K562 (cell line): Measurements from ENCODE around the gene MED15. TPM values are rescaled to one million over a fixed set of nuclear protein-coding genes. Genes with fewer than 3 reads are reported as not detected.
A peak's percentile ranks its signal among the peaks of the same experiment; 100 is the strongest.

Source experiments
- BDP1 ChIP-seq: IDR thresholded peaks from 3 replicates; pipeline ENCODE4 v1.6.1; 2011; ENCODE audit not compliant: insufficient read length, insufficient read depth
- CBX1 ChIP-seq: sonication (generic); IDR thresholded peaks from 2 replicates; pipeline ENCODE4 v1.6.1; 2016; ENCODE audit warnings: antibody characterized with exemption, low read depth, mild to moderate bottlenecking
- CTBP1 ChIP-seq: fragments of 450-650 bp; IDR thresholded peaks from 2 replicates; pipeline ENCODE4 v1.6.1; 2016; ENCODE audit warnings: borderline replicate concordance
- EWSR1 ChIP-seq: fragments of 450-650 bp; IDR thresholded peaks from 2 replicates; pipeline ENCODE4 v1.6.1; 2018; ENCODE audit warnings: borderline replicate concordance, mild to moderate bottlenecking, low read depth, moderate library complexity; ENCODE audit not compliant: partially characterized antibody
- FOXJ2 ChIP-seq: fragments of 200-800 bp; sonication (Bioruptor generic); IDR thresholded peaks from 2 replicates; pipeline ENCODE4 v1.6.1; 2016; ENCODE audit warnings: missing genetic modification characterization, missing compliant biosample characterization
- HMGN3 ChIP-seq: IDR thresholded peaks from 2 replicates; pipeline ENCODE4 v1.6.1; 2011; ENCODE audit warnings: borderline replicate concordance, low read depth, mild to moderate bottlenecking, mixed read lengths, low read length; ENCODE audit not compliant: insufficient read length; ENCODE audit errors: extremely low read depth
- HNRNPL ChIP-seq: fragments of 200-400 bp; formaldehyde crosslinking; IDR thresholded peaks from 2 replicates; pipeline ENCODE4 v1.6.1; 2017; ENCODE audit warnings: low read depth, mild to moderate bottlenecking, low read length
- KHSRP ChIP-seq: fragments of 450-650 bp; IDR thresholded peaks from 2 replicates; pipeline ENCODE4 v1.6.1; 2017
- NR3C1 ChIP-seq: sonication (generic); formaldehyde crosslinking; IDR thresholded peaks from 2 replicates; pipeline ENCODE4 v1.8.1; 2022; ENCODE audit warnings: missing genetic modification reagents
- OTX1 ChIP-seq: fragments of 450-650 bp; formaldehyde crosslinking; IDR thresholded peaks from 2 replicates; pipeline ENCODE4 v1.4.0; 2022; ENCODE audit warnings: mild to moderate bottlenecking
- POLR2G ChIP-seq: fragments of 200-400 bp; formaldehyde crosslinking; IDR thresholded peaks from 2 replicates; pipeline ENCODE4 v1.6.1; 2017; ENCODE audit warnings: low read depth, mild to moderate bottlenecking, antibody characterized with exemption, low read length, moderate library complexity
- PPARD ChIP-seq: fragments of 250-450 bp; sonication (Bioruptor Pico); IDR thresholded peaks from 2 replicates; pipeline ENCODE4 v1.8.0; 2022; ENCODE audit warnings: inconsistent platforms, mild to moderate bottlenecking, moderate library complexity
- SIN3A ChIP-seq, 2 experiments: fragments of 150-350 bp in 1 of 2; IDR thresholded peaks; 2 replicates each; pipeline ENCODE4 v1.6.1; 2011 to 2016; ENCODE audit warnings: borderline replicate concordance in 2 of 2, low read depth in 2 of 2, low read length in 2 of 2, mild to moderate bottlenecking in 2 of 2, moderate library complexity in 2 of 2; ENCODE audit not compliant: control insufficient read depth in 1 of 2
- SIX5 ChIP-seq, 2 experiments: IDR thresholded peaks; 2 replicates each; pipeline ENCODE4 v1.6.1; 2011; ENCODE audit warnings: low read length in 2 of 2, borderline replicate concordance in 1 of 2, low read depth in 1 of 2, mild to moderate bottlenecking in 1 of 2, moderate library complexity in 1 of 2; ENCODE audit not compliant: insufficient read depth in 1 of 2
- SOX6 ChIP-seq: fragments of 450-650 bp; IDR thresholded peaks from 2 replicates; pipeline ENCODE4 v1.6.1; 2014; ENCODE audit warnings: mild to moderate bottlenecking
- SRF ChIP-seq, 2 experiments: fragments of 250-450, 450-650 bp in 1 of 2; sonication (Bioruptor Pico) in 1 of 2; sonication (generic) in 1 of 2; formaldehyde crosslinking; IDR thresholded peaks; 2 replicates each; pipeline versions ENCODE4 v1.5.0 to v1.5.1; 2020 to 2022; ENCODE audit warnings: mild to moderate bottlenecking in 1 of 2, missing genetic modification reagents in 1 of 2
- TBL1XR1 ChIP-seq, 2 experiments: IDR thresholded peaks; 2 replicates each; pipeline ENCODE4 v1.6.1; 2012; ENCODE audit warnings: improper control_type of control experiment in 2 of 2, low read length in 2 of 2, mild to moderate bottlenecking in 1 of 2
- U2AF2 ChIP-seq: fragments of 200-400 bp; formaldehyde crosslinking; optimal IDR thresholded peaks from 2 replicates; pipeline ENCODE3; 2017; ENCODE audit warnings: low read depth, mild to moderate bottlenecking, low read length
- XRCC3 ChIP-seq: fragments of 450-650 bp; IDR thresholded peaks from 2 replicates; pipeline ENCODE4 v1.6.1; 2017; ENCODE audit warnings: mild to moderate bottlenecking, moderate library complexity
- ZNF165 ChIP-seq: fragments of 250-450 bp; sonication (Bioruptor Pico); IDR thresholded peaks from 2 replicates; pipeline ENCODE4 v1.4.0; 2020; ENCODE audit warnings: borderline replicate concordance
- ZNF384 ChIP-seq: IDR thresholded peaks from 2 replicates; pipeline ENCODE4 v1.6.1; 2012; ENCODE audit warnings: low read depth, low read length, improper control_type of control experiment
- polyA plus RNA-seq, 8 experiments: library from polyadenylated mRNA; depleted of rRNA in 4 of 8; stranded (reverse) in 5 of 8; unstranded in 3 of 8; fragments of >200 nt; fragmentation: Nextera tagmentation in 2 of 8; fragmentation: Illumina TruSeq in 1 of 8; extraction: Ambion mirVana in 2 of 8; extraction: Trizol in 1 of 8; gene quantifications; 2 replicates each; pipeline versions ENCODE4 v1.2.1 to v1.2.3, GENCODE V29; 2011 to 2014; ENCODE audit warnings: inconsistent platforms in 1 of 8, missing spikeins in 1 of 8
- total RNA-seq, 7 experiments: library from RNA; depleted of rRNA in 6 of 7; stranded (reverse); fragments of >200 nt in 6 of 7; fragmentation: Illumina TruSeq in 2 of 7; extraction: Trizol in 2 of 7; gene quantifications; 2 replicates each; pipeline versions ENCODE4 v1.2.1 to v1.2.3, GENCODE V29; 2011 to 2021; ENCODE audit warnings: low replicate concordance in 1 of 7
- TF ChIP-seq, protein P1 (sequence below): sonication (generic); formaldehyde crosslinking; IDR thresholded peaks from 2 replicates; pipeline ENCODE4 v1.8.0; 2022; ENCODE audit warnings: mild to moderate bottlenecking, missing genetic modification reagents
- TF ChIP-seq, protein P2 (sequence below): fragments of 250-450 bp; sonication (Bioruptor Pico); IDR thresholded peaks from 2 replicates; pipeline ENCODE4 v1.8.0; 2022; ENCODE audit warnings: inconsistent platforms, mild to moderate bottlenecking, moderate library complexity, borderline replicate concordance
- TF ChIP-seq, protein P3 (sequence below), 3 experiments: IDR thresholded peaks in 2 of 3; conservative IDR thresholded peaks in 1 of 3; 2 replicates each; pipeline ENCODE4 v1.5.1; 2011 to 2012; ENCODE audit warnings: low read length in 3 of 3, mild to moderate bottlenecking in 3 of 3, control low read depth in 2 of 3, improper control_type of control experiment in 1 of 3, inconsistent platforms in 1 of 3, low read depth in 1 of 3, mixed read lengths in 1 of 3, moderate library complexity in 1 of 3; ENCODE audit not compliant: insufficient read depth in 2 of 3

MED15 gene
- total and polyA plus RNA-seq, 9 of the 15 experiments (the other 6 are each of a cell fraction or from before 2014, with no cell fraction given), result 4.0 to 271 (median 60.1) TPM

DNA sequence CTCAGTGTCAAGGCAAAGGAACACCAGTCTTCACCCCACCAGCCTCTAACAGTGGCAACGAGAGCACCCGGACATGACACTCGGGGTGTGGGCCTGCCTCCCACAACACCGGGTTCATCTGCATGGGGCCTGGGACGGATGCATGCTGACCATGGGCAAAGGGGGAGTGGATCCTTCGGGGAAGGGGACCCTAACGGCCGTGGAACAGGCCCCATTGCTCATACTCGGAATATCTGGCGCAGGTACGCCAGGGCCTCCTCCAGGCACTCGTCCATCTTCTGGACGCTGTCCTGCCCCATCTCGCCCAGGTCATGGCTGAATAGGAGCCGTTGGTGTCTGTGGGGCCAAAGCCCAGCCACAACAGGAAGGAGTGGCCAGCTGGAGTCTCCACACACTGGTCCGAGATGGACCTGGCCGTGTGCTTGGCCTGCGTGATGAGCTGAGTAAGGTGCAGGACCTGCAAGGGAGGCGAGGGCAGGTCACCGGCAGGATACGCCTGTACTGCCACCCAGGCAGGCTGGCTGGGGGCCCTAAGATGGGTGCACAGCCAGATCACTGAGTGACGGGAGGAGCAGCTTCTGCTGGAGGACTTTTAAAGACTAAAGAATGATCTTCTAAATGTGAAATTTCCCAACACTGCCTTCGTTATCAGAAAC lies 96.8 kb downstream of the MED15 start (continued):
- TF ChIP-seq U2AF2, result no peak
- TF ChIP-seq CTBP1, result no peak
- TF ChIP-seq SOX6, result no peak
- TF ChIP-seq TBL1XR1 (IDR thresholded peaks at IDR 0.05; ENCODE audit: low read length in 2 of 2), result 0 out of 4 replicates have a peak, but pooled peaks of 1 of the 2 experiments have one; percentile 40
- TF ChIP-seq SRF (CRISPR knock-in tag; IDR thresholded peaks at IDR 0.05), result 0 out of 4 replicates have a peak, but pooled peaks of 1 of the 2 experiments have one; percentile 18
- no peak for TF ChIP-seq CBX1
- TF ChIP-seq XRCC3, result no peak
- peak; percentile 38; the same call in 1 of the 2 replicates for TF ChIP-seq POLR2G
- no peak for TF ChIP-seq PPARD
- peak; percentile 70; the same call in 1 of the 2 replicates for TF ChIP-seq OTX1
- TF ChIP-seq ZNF165 (CRISPR knock-in tag), result 0 out of 2 replicates have a peak, but pooled peaks have one; percentile 10
- no peak for TF ChIP-seq SIN3A (IDR thresholded peaks at IDR 0.05; ENCODE audit: borderline replicate concordance in 2 of 2, control insufficient read depth in 1 of 2, low read depth in 2 of 2, low read length in 2 of 2)
- TF ChIP-seq, protein P1, sequence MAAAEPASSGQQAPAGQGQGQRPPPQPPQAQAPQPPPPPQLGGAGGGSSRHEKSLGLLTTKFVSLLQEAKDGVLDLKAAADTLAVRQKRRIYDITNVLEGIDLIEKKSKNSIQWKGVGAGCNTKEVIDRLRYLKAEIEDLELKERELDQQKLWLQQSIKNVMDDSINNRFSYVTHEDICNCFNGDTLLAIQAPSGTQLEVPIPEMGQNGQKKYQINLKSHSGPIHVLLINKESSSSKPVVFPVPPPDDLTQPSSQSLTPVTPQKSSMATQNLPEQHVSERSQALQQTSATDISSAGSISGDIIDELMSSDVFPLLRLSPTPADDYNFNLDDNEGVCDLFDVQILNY, result no peak
- 0 out of 4 replicates have a peak, but pooled peaks of 1 of the 2 experiments have one; percentile 13 for TF ChIP-seq SIX5 (IDR thresholded peaks at IDR 0.05; ENCODE audit: borderline replicate concordance in 1 of 2, insufficient read depth in 1 of 2, low read depth in 1 of 2, low read length in 2 of 2)
- TF ChIP-seq BDP1, result no peak
- TF ChIP-seq ZNF384, result no peak
- no peak for TF ChIP-seq FOXJ2 (tag)
- peak; percentile 33 for TF ChIP-seq HMGN3
- TF ChIP-seq HNRNPL, result no peak
- TF ChIP-seq, protein P2, sequence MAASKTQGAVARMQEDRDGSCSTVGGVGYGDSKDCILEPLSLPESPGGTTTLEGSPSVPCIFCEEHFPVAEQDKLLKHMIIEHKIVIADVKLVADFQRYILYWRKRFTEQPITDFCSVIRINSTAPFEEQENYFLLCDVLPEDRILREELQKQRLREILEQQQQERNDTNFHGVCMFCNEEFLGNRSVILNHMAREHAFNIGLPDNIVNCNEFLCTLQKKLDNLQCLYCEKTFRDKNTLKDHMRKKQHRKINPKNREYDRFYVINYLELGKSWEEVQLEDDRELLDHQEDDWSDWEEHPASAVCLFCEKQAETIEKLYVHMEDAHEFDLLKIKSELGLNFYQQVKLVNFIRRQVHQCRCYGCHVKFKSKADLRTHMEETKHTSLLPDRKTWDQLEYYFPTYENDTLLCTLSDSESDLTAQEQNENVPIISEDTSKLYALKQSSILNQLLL (CRISPR knock-in tag), result no peak
- TF ChIP-seq, protein P3, sequence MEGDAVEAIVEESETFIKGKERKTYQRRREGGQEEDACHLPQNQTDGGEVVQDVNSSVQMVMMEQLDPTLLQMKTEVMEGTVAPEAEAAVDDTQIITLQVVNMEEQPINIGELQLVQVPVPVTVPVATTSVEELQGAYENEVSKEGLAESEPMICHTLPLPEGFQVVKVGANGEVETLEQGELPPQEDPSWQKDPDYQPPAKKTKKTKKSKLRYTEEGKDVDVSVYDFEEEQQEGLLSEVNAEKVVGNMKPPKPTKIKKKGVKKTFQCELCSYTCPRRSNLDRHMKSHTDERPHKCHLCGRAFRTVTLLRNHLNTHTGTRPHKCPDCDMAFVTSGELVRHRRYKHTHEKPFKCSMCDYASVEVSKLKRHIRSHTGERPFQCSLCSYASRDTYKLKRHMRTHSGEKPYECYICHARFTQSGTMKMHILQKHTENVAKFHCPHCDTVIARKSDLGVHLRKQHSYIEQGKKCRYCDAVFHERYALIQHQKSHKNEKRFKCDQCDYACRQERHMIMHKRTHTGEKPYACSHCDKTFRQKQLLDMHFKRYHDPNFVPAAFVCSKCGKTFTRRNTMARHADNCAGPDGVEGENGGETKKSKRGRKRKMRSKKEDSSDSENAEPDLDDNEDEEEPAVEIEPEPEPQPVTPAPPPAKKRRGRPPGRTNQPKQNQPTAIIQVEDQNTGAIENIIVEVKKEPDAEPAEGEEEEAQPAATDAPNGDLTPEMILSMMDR (IDR thresholded peaks at IDR 0.05 in 2 of 3, conservative IDR thresholded peaks at IDR 0.05 in 1 of 3; ENCODE audit: insufficient read depth in 2 of 3, low read depth in 1 of 3, low read length in 3 of 3), result 0 out of 6 replicates have a peak, but pooled peaks of 1 of the 3 experiments have one; percentile 0
- TF ChIP-seq NR3C1 (CRISPR knock-in tag), result peak; percentile 90
- TF ChIP-seq EWSR1, result no peak
- no peak for TF ChIP-seq KHSRP
